Left lung (tissue), 10 donors: Measurements from ENCODE around the gene CEP89. TPM values are rescaled to one million over a fixed set of nuclear protein-coding genes. Genes with fewer than 3 reads are reported as not detected.
"Not testable (repeated sequence)": the region's sequence is repeated elsewhere in the genome, so short reads cannot be mapped to it uniquely, and the experiment has no call there.

ENCODE experiments used
- ATAC-seq: fragments of 200-7000 bp; cut with Tn5 transposase; one replicate; pipeline ENCODE4 v1.9.1; 2020; ENCODE audit warnings: moderate library complexity
- DNase-seq, 4 donors: peaks; one replicate each; pipeline ENCODE4 v3.0.0-alpha.2; 2013 to 2020
- H3K27ac ChIP-seq, 2 donors: fragments of 200-600 bp; sonication (generic) in 1 of 2; one replicate each; pipeline versions ENCODE4 v1.5.0 to v1.8.0; 2020 to 2021
- H3K27me3 ChIP-seq, 2 donors: fragments of 200-600 bp; sonication (generic) in 1 of 2; one replicate each; pipeline versions ENCODE4 v1.5.0 to v1.8.0; 2020 to 2021
- H3K36me3 ChIP-seq, 2 donors: fragments of 200-600 bp; sonication (generic) in 1 of 2; one replicate each; pipeline versions ENCODE4 v1.5.0 to v1.8.0; 2020 to 2021
- H3K4me1 ChIP-seq, 2 donors: fragments of 200-600 bp; one replicate each; pipeline ENCODE4 v1.8.0; 2021
- H3K4me3 ChIP-seq, 2 donors: fragments of 200-600 bp; sonication (generic) in 1 of 2; one replicate each; pipeline versions ENCODE4 v1.5.0 to v1.8.0; 2020 to 2021; ENCODE audit warnings: mild to moderate bottlenecking in 1 of 2
- H3K9me3 ChIP-seq, 2 donors: fragments of 200-600 bp; sonication (generic) in 1 of 2; one replicate each; pipeline versions ENCODE4 v1.5.0 to v1.8.0; 2020 to 2021
- intact Hi-C, 2 donors: fragments of 100-400 bp; cut with DNase I; formaldehyde crosslinking; loops; one replicate each; pipeline versions ENCODE4 v1.11.2 to v1.14.2; 2022
- polyA plus RNA-seq, 6 donors: library from polyadenylated mRNA; unstranded; fragments of 120-200 nt; gene quantifications; one replicate each; pipeline ENCODE4 v1.2.1, GENCODE V29; 2013; ENCODE audit not compliant: insufficient read length in 6 of 6
- total RNA-seq, 2 donors: library from RNA; stranded (reverse); fragmentation: NEBNext Ultra II Directional; extraction: Animal tissue kit (Norgen Biotek cat#: 25700); gene quantifications; one replicate each; pipeline ENCODE4 v1.2.1, GENCODE V29; 2021
- TF ChIP-seq, protein P1 (sequence below), 2 donors: fragments of 200-600 bp; sonication (generic) in 1 of 2; IDR thresholded peaks; one replicate each; pipeline versions ENCODE4 v1.5.0 to v1.8.0; 2021; ENCODE audit warnings: antibody characterized with exemption in 2 of 2
- donor health status: DM: no; HTN: yes; CAD: no.
- donor health status: DM: no; HTN: no; CAD: no.

The CEP89 gene
- total and polyA plus RNA-seq, 8 donors: 19.1 to 37.9 (median 32.3) TPM

DNA sequence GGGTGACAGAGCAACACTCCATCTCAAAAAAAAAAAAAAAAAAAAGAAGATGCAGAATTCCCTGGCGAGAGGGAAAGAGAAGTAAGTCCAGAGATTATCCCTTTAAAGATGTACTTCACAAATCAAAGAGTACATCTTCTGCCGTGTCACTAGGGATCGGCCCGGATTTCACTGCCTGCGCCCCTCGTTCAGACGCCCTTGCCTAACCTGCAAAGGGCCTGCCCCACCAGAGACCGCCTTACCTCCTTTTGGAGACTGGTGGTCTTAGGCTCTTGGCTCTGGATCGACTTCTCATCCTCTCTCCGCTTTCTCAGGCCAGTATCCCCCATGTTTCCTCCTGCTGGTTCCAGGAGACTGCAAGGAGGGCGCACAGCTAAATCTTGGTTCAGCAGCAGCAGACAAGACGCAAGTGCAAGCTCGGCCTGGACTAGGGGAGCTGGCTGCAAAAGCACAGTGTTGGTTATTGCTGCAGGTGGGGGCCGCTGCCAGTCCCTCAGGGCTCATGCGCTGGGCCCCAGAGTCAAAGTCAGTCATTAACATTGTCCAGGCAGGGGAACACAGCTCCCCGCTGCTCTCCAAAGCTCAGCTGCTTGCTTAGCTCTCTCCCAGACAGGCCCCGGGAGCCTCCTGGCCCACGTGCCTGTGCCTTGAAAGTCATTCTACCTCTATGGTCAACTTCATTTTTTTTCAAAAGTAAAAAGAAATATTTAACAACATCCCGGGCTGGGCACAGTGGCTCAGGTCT lies 103.4 kb downstream of the CEP89 start:
- no peak overlapping the region for H3K4me3 ChIP-seq
- H3K27me3 ChIP-seq: no peaks in the 10 kb centered on the region
- H3K27ac ChIP-seq: no peak overlapping the region

DNA sequence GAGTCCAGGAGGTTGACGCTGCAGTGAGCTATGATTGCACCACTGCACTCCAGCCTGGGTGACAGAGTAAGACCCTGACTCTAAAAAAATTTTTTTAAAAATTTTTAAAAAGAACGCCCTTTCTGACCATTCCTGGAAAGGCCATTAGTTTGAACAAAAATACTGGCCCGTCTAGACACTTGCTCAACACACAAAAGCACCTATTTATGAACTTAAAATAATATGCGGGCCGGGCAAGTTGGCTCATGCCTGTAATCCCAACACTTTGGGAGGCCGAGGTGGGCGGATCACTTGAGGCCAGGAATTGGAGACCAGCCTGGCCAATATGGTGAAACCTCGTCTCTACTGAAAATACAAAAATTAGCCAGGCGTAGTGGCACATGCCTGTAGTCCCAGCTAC lies 104.3 kb downstream of the CEP89 start:
- DNase-seq, H3K4me3 ChIP-seq: not testable (repeated sequence)

More for the DNA sequence above, 103.4 kb downstream of the CEP89 start:
- no peaks in the 10 kb centered on the region for H3K36me3 ChIP-seq
- H3K4me1 ChIP-seq: no peaks in the 10 kb centered on the region
- ATAC-seq: no peak
- intact Hi-C loops: no loop called here
- TF ChIP-seq, protein P1, sequence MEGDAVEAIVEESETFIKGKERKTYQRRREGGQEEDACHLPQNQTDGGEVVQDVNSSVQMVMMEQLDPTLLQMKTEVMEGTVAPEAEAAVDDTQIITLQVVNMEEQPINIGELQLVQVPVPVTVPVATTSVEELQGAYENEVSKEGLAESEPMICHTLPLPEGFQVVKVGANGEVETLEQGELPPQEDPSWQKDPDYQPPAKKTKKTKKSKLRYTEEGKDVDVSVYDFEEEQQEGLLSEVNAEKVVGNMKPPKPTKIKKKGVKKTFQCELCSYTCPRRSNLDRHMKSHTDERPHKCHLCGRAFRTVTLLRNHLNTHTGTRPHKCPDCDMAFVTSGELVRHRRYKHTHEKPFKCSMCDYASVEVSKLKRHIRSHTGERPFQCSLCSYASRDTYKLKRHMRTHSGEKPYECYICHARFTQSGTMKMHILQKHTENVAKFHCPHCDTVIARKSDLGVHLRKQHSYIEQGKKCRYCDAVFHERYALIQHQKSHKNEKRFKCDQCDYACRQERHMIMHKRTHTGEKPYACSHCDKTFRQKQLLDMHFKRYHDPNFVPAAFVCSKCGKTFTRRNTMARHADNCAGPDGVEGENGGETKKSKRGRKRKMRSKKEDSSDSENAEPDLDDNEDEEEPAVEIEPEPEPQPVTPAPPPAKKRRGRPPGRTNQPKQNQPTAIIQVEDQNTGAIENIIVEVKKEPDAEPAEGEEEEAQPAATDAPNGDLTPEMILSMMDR (IDR thresholded peaks at IDR 0.05): no peak
- DNase-seq: no peak
- H3K9me3 ChIP-seq: no peaks in the 10 kb centered on the region

DNA sequence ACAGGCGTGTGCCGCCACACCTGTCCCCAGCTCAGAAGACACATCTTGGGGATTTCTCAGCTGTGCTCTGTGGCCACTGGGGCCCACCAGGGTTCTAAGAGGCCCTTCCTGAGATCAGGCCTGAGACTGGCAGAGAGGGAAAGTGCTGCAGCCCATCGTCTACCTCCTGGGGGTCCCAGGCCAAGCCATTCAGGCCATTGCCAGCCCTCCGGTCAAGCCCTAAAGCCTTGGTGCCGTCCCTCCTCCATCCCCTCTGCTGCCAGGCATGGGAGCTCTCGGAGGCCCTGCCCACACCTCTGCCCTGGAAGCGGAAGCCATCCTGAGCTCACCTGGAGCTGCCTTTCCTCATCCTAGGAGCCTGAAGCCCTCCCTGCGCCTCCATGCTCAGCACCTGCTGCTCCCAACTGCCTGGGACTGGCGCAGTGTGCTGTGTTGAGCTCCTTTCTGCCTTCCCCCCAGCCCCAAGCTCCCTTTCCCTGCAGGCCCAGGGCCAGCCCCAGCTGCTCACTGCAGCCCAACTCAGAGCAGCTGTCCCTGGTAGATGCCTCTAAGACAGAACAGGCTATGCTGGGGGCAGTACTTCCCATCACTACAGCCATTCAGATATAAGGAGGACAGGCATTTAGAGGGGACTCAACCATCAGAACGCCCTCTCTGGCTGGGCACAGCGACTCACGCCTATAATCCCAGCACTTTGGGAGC lies 105.0 kb downstream of the CEP89 start:
- Histone ChIP-seq H3K27me3 (no peaks in the 10 kb centered on the region), H3K4me1 (no peaks in the 10 kb centered on the region), H3K9me3 (no peaks in the 10 kb centered on the region), H3K27ac (no peak overlapping the region), H3K36me3 (no peaks in the 10 kb centered on the region), H3K4me3 (no peak overlapping the region)
- TF ChIP-seq, protein P1 (IDR thresholded peaks at IDR 0.05): no peak
- ATAC-seq (no peak), DNase-seq (peak in 1 of 4 donors; percentile 52)
- intact Hi-C loops: no loop called here

More for the DNA sequence above, 104.3 kb downstream of the CEP89 start:
- H3K4me1 ChIP-seq, intact Hi-C loops, H3K27ac ChIP-seq, H3K9me3 ChIP-seq, H3K27me3 ChIP-seq, ATAC-seq, H3K36me3 ChIP-seq: not testable (repeated sequence)

DNA sequence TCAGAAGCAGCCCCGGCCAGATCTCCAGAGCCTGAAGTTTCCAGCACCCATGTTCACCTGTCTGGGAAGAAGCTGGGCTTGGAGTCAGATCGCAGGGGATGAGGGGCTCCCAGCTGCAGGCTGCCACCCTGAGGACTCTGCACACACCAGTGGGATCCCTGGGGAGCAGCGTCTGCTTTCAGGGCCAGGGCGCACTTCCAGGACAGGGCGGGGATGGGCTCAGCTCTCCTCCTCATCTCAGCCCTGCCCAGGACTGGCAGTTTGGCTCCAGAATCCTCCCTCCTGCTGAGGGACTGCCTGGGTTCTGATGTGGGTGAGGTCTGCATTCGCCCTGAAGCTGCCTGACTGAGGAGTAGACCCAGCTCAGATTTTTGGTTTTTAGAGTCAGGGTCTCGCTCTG lies 105.7 kb downstream of the CEP89 start:
- DNase-seq: no peak
- no peaks in the 10 kb centered on the region for H3K27me3 ChIP-seq
- H3K4me3 ChIP-seq: no peak overlapping the region
- H3K4me1 ChIP-seq: no peaks in the 10 kb centered on the region
- intact Hi-C loops: no loop called here
- ATAC-seq: no peak
- no peak overlapping the region for H3K27ac ChIP-seq
- H3K36me3 ChIP-seq: no peaks in the 10 kb centered on the region
- TF ChIP-seq, protein P1 (IDR thresholded peaks at IDR 0.05): no peak
- H3K9me3 ChIP-seq: no peaks in the 10 kb centered on the region

DNA sequence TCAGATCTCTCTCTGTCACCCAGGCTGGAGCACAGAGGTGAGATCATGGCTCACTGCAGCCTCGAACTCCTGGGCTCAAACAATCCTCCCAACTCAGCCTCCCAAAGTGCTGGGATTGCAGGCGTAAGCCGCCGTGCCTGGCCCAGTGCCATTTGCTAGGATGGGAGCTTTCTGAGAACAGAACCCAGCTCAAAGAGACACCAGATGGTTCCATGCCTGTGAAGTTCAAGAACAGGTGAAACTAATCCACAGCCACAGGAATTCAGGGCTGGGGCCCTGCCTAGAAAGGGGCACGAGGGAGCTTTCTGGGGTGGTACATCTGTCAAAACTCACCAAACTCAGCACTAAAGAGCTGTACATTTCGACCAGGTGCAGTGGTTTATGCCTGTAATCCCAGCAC lies 106.4 kb downstream of the CEP89 start:
- TF ChIP-seq, protein P1 (IDR thresholded peaks at IDR 0.05): no peak
- H3K4me3 ChIP-seq: no peak overlapping the region
- DNase-seq: no peak
- intact Hi-C loops: no loop called here
- no peak overlapping the region for H3K27ac ChIP-seq
- no peaks in the 10 kb centered on the region for H3K9me3 ChIP-seq
- H3K36me3 ChIP-seq: no peaks in the 10 kb centered on the region
- ATAC-seq: no peak
- H3K27me3 ChIP-seq: no peaks in the 10 kb centered on the region
- H3K4me1 ChIP-seq: no peaks in the 10 kb centered on the region
